T-helper 17 cell (primary cell): ENCODE measurements around the gene INTS11. TPM values are rescaled to one million over a fixed set of nuclear protein-coding genes. Genes with fewer than 3 reads are reported as not detected.

Experiments
- ATAC-seq: fragments of 150-1000 bp; cut with Tn5 transposase; 2 replicates; pipeline ENCODE4 v1.10.0; 2021; ENCODE audit warnings: mild to moderate bottlenecking, moderate library complexity
- DNase-seq, 3 donors: peaks; one replicate each; pipeline versions ENCODE4 v3.0.0 to v3.0.0-alpha.2; 2020 to 2021
- H3K9me3 ChIP-seq: one replicate; pipeline ENCODE4 v1.7.0; 2013; ENCODE audit warnings: low read length, mild to moderate bottlenecking; ENCODE audit not compliant: control insufficient read depth, poor library complexity, severe bottlenecking
- H3K27ac Mint-ChIP-seq: one replicate; pipeline ENCODE4 v1.8.0; 2022; ENCODE audit warnings: mild to moderate bottlenecking, moderate library complexity, mixed read lengths
- H3K27me3 Mint-ChIP-seq: one replicate; pipeline ENCODE4 v1.8.0; 2022; ENCODE audit warnings: mixed read lengths
- H3K36me3 Mint-ChIP-seq: one replicate; pipeline ENCODE4 v1.8.0; 2022; ENCODE audit warnings: low read depth, mixed read lengths
- H3K4me1 Mint-ChIP-seq: one replicate; pipeline ENCODE4 v1.8.0; 2022; ENCODE audit warnings: mild to moderate bottlenecking, mixed read lengths
- H3K4me3 Mint-ChIP-seq: one replicate; pipeline ENCODE4 v1.8.0; 2022; ENCODE audit warnings: mild to moderate bottlenecking, moderate library complexity, mixed read lengths
- total RNA-seq, 4 donors: library from RNA in 2 of 4; stranded (reverse) in 2 of 4; gene quantifications; one replicate each; pipeline ENCODE4 v1.2.3 and lab custom pipeline; 2022 to 2026

Gene INTS11
- total RNA-seq, 2 donors from 2014 or later = 130 to 132 TPM

GRCh38 chr1:1297802-1298424 is 26.5 kb downstream of the INTS11 start:
- no peak overlapping the region for H3K4me3 Mint-ChIP-seq
- DNase-seq = no peak
- no peaks in the 10 kb centered on the region for H3K36me3 Mint-ChIP-seq
- H3K4me1 Mint-ChIP-seq = no peaks in the 10 kb centered on the region
- H3K27me3 Mint-ChIP-seq = no peaks in the 10 kb centered on the region
- no peak for ATAC-seq
- H3K27ac Mint-ChIP-seq = no peak overlapping the region
- no peaks in the 10 kb centered on the region for H3K9me3 ChIP-seq

GRCh38 chr1:1296070-1297061 is 28.1 kb downstream of the INTS11 start:
- H3K36me3 Mint-ChIP-seq = no peaks in the 10 kb centered on the region

GRCh38 chr1:1295154-1295923 is 29.1 kb downstream of the INTS11 start:
- H3K27me3 Mint-ChIP-seq = no peaks in the 10 kb centered on the region

More at GRCh38 chr1:1296070-1297061, 28.1 kb downstream of the INTS11 start:
- Mint-ChIP-seq H3K27me3 (no peaks in the 10 kb centered on the region), H3K27ac (no peak overlapping the region), H3K4me3 (no peak overlapping the region), H3K4me1 (no peaks in the 10 kb centered on the region)
- ATAC-seq (no peak), DNase-seq (no peak)
- H3K9me3 ChIP-seq = no peaks in the 10 kb centered on the region

GRCh38 chr1:1294250-1294890 is 30.1 kb downstream of the INTS11 start:
- Mint-ChIP-seq H3K36me3 (no peaks in the 10 kb centered on the region), H3K4me3 (no peak overlapping the region), H3K27me3 (no peaks in the 10 kb centered on the region), H3K4me1 (peaks cover 6% of the 10 kb centered on the region), H3K27ac (no peak overlapping the region)
- no peak for ATAC-seq
- H3K9me3 ChIP-seq = no peaks in the 10 kb centered on the region
- DNase-seq = no peak

More at GRCh38 chr1:1295154-1295923, 29.1 kb downstream of the INTS11 start:
- Mint-ChIP-seq H3K36me3 (no peaks in the 10 kb centered on the region), H3K4me1 (peaks cover 2% of the 10 kb centered on the region), H3K4me3 (no peak overlapping the region), H3K27ac (no peak overlapping the region)
- DNase-seq (no peak), ATAC-seq (no peak)
- H3K9me3 ChIP-seq = no peaks in the 10 kb centered on the region

- DNase-seq = no peak
- no peak for ATAC-seq
- H3K27ac Mint-ChIP-seq = no peak overlapping the region
- H3K4me1 Mint-ChIP-seq = peaks cover 6% of the 10 kb centered on the region
- H3K27me3 Mint-ChIP-seq = no peaks in the 10 kb centered on the region
- H3K4me3 Mint-ChIP-seq = no peak overlapping the region
- no peaks in the 10 kb centered on the region for H3K36me3 Mint-ChIP-seq
- no peaks in the 10 kb centered on the region for H3K9me3 ChIP-seq
Observed at GRCh38 chr1:1293263-1294249, 30.9 kb downstream of the INTS11 start.

GRCh38 chr1:1292851-1293250 is 31.6 kb downstream of the INTS11 start:
- H3K4me3 Mint-ChIP-seq = no peak overlapping the region
- no peaks in the 10 kb centered on the region for H3K9me3 ChIP-seq
- DNase-seq = no peak
- H3K4me1 Mint-ChIP-seq = peaks cover 6% of the 10 kb centered on the region
- ATAC-seq = no peak
- H3K27me3 Mint-ChIP-seq = no peaks in the 10 kb centered on the region
- H3K36me3 Mint-ChIP-seq = no peaks in the 10 kb centered on the region
- H3K27ac Mint-ChIP-seq = no peak overlapping the region

GRCh38 chr1:1292442-1292779 is 32.0 kb downstream of the INTS11 start:
- Mint-ChIP-seq H3K27ac (no peak overlapping the region), H3K36me3 (no peaks in the 10 kb centered on the region), H3K4me1 (peaks cover 6% of the 10 kb centered on the region), H3K27me3 (no peaks in the 10 kb centered on the region), H3K4me3 (no peak overlapping the region)
- no peaks in the 10 kb centered on the region for H3K9me3 ChIP-seq
- ATAC-seq = no peak
- no peak for DNase-seq

GRCh38 chr1:1291548-1292441 is 32.7 kb downstream of the INTS11 start:
- Mint-ChIP-seq H3K4me1 (peaks cover 6% of the 10 kb centered on the region), H3K4me3 (no peak overlapping the region), H3K36me3 (no peaks in the 10 kb centered on the region), H3K27me3 (no peaks in the 10 kb centered on the region), H3K27ac (no peak overlapping the region)
- H3K9me3 ChIP-seq = no peaks in the 10 kb centered on the region
- ATAC-seq (peak; percentile 84), DNase-seq (peak; percentile 50 to 62 (median 50))

- DNase-seq = no peak
- H3K27me3 Mint-ChIP-seq = no peaks in the 10 kb centered on the region
- H3K4me3 Mint-ChIP-seq = no peak overlapping the region
Observed at GRCh38 chr1:1291023-1291528, 33.4 kb downstream of the INTS11 start.

GRCh38 chr1:1290238-1290731 is 34.2 kb downstream of the INTS11 start:
- no peak overlapping the region for H3K4me3 Mint-ChIP-seq
- no peak overlapping the region for H3K27ac Mint-ChIP-seq
- H3K9me3 ChIP-seq = no peaks in the 10 kb centered on the region
- ATAC-seq (peak; percentile 66), DNase-seq (peak; percentile 30 to 68 (median 50))
- peaks cover 6% of the 10 kb centered on the region for H3K4me1 Mint-ChIP-seq
- no peaks in the 10 kb centered on the region for H3K36me3 Mint-ChIP-seq
- H3K27me3 Mint-ChIP-seq = no peaks in the 10 kb centered on the region

More at GRCh38 chr1:1291023-1291528, 33.4 kb downstream of the INTS11 start:
- Mint-ChIP-seq H3K27ac (no peak overlapping the region), H3K36me3 (no peaks in the 10 kb centered on the region), H3K4me1 (peaks cover 6% of the 10 kb centered on the region)
- no peak for ATAC-seq
- H3K9me3 ChIP-seq = no peaks in the 10 kb centered on the region
